Spleen (tissue), 11 donors: ENCODE results near the gene TDRD9. TPM values are rescaled to one million over a fixed set of nuclear protein-coding genes. Genes with fewer than 3 reads are reported as not detected.

Experiments used
- DNase-seq: peaks from one replicate; pipeline ENCODE4 v3.0.0-alpha.2; 2020
- H3K27ac ChIP-seq, 8 donors: fragments of 200-600 bp; sonication (generic) in 7 of 8; 1 replicate in 4 of 8; 2 replicates in 4 of 8; pipeline versions ENCODE4 v1.5.0 to v1.8.0; 2016 to 2021; ENCODE audit warnings: inconsistent platforms in 4 of 8, mild to moderate bottlenecking in 4 of 8, moderate library complexity in 1 of 8
- H3K27me3 ChIP-seq, 7 donors: fragments of 200-600 bp; sonication (generic) in 6 of 7; replicated peaks in 1 of 7; 1 replicate in 4 of 7; 2 replicates in 3 of 7; pipeline versions ENCODE4 v1.5.0 to v1.8.0; 2016 to 2021; ENCODE audit warnings: inconsistent platforms in 3 of 7, mild to moderate bottlenecking in 1 of 7
- H3K36me3 ChIP-seq, 6 donors: fragments of 200-600 bp; sonication (generic) in 5 of 6; 1 replicate in 4 of 6; 2 replicates in 2 of 6; pipeline versions ENCODE4 v1.5.0 to v1.8.0; 2016 to 2021; ENCODE audit warnings: inconsistent platforms in 2 of 6
- H3K4me1 ChIP-seq, 6 donors: fragments of 200-600 bp; sonication (generic) in 5 of 6; 1 replicate in 3 of 6; 2 replicates in 3 of 6; pipeline versions ENCODE4 v1.5.0 to v1.8.0; 2016 to 2021; ENCODE audit warnings: inconsistent platforms in 3 of 6
- H3K4me3 ChIP-seq, 8 donors: fragments of 200-600 bp; sonication (generic) in 7 of 8; 1 replicate in 4 of 8; 2 replicates in 4 of 8; pipeline versions ENCODE4 v1.5.0 to v1.8.0; 2016 to 2021; ENCODE audit warnings: inconsistent platforms in 4 of 8, mild to moderate bottlenecking in 4 of 8, moderate library complexity in 2 of 8
- H3K9me3 ChIP-seq, 8 donors: fragments of 200-600 bp; sonication (generic) in 7 of 8; 1 replicate in 4 of 8; 2 replicates in 4 of 8; pipeline versions ENCODE4 v1.5.0 to v1.8.0; 2016 to 2021; ENCODE audit warnings: inconsistent platforms in 4 of 8
- CTCF ChIP-seq, 11 experiments: fragments of 200-600 bp in 7 of 11; fragments of 450-650 bp in 4 of 11; sonication (generic) in 4 of 11; IDR thresholded peaks in 8 of 11; conservative IDR thresholded peaks in 3 of 11; 1 replicate in 7 of 11; 2 replicates in 4 of 11; pipeline versions ENCODE4 v1.4.0 to v1.8.0; 2016 to 2021; ENCODE audit warnings: antibody characterized with exemption in 11 of 11, inconsistent platforms in 4 of 11, mild to moderate bottlenecking in 1 of 11
- POLR2A ChIP-seq, 3 donors: fragments of 450-650 bp; IDR thresholded peaks; one replicate each; pipeline ENCODE4 v1.5.1; 2017; ENCODE audit warnings: antibody characterized with exemption in 3 of 3, mild to moderate bottlenecking in 1 of 3
- POLR2AphosphoS5 ChIP-seq, 3 donors: sonication (generic); formaldehyde crosslinking; IDR thresholded peaks; one replicate each; pipeline ENCODE4 v1.5.1; 2017; ENCODE audit warnings: antibody characterized with exemption in 3 of 3
- WGBS, 5 donors: extraction: QIAGEN DNeasy Blood & Tissue Kit in 3 of 5; methylation state at CpG; one replicate each; pipeline versions ENCODE4 v1.1.5 to v1.1.7; 2013 to 2018; 5-methylcytosine and 5-hydroxymethylcytosine counted together
- intact Hi-C: fragments of 100-400 bp; cut with DNase I; formaldehyde crosslinking; loops from one replicate; pipeline ENCODE4 v1.15.0; 2023; ENCODE audit warnings: low total_unique reads
- polyA plus RNA-seq, 3 donors: library from polyadenylated mRNA; stranded (reverse); fragments of 200-250 nt; gene quantifications; one replicate each; pipeline ENCODE4 v1.2.1, GENCODE V29; 2013
- total RNA-seq, 7 donors: library from RNA; depleted of rRNA in 3 of 7; stranded (reverse); fragments of >200 nt in 3 of 7; fragmentation: NEBNext Ultra II Directional in 4 of 7; extraction: Animal tissue kit (Norgen Biotek cat#: 25700) in 4 of 7; gene quantifications; one replicate each; pipeline versions ENCODE4 v1.1.0 to v1.2.1, GENCODE V29; 2016 to 2021
- donor health status: healthy with polysubstance abuse.
- donor health status: DM: no; HTN: no; CAD: no; lungs with moderate emphysema.
- donor health status: DM: no; HTN: no; CAD: no.
- donor health status: Bipolar disorder and iron deficiency.
- donor health status: healthy.
- donor health status: DM: no; HTN: no; CAD: no.
- donor health status: DM: yes; HTN: yes; CAD: no.

TDRD9 gene
- total and polyA plus RNA-seq, 10 donors = 0.70 to 18.7 (median 8.0) TPM

- Histone ChIP-seq H3K4me3 (no peak overlapping the region), H3K4me1 (no peaks in the 10 kb centered on the region), H3K27me3 (no peaks in the 10 kb centered on the region), H3K36me3 (peaks cover 0 to 28% (median 0%) of the 10 kb centered on the region in 6 donors), H3K9me3 (no peaks in the 10 kb centered on the region), H3K27ac (no peak overlapping the region)
- intact Hi-C loops = no loop called here
- no peak for DNase-seq
- WGBS, 5 donors = 88 to 97% (median 95%) methylated on average over 12 of the region's 12 CpGs
- TF ChIP-seq CTCF (IDR thresholded peaks at IDR 0.05 in 8 of 11, conservative IDR thresholded peaks at IDR 0.05 in 3 of 11) = no peak
- TF ChIP-seq POLR2AphosphoS5 (IDR thresholded peaks at IDR 0.05) = no peak
- TF ChIP-seq POLR2A (IDR thresholded peaks at IDR 0.05) = no peak
These were observed 78.9 kb downstream of the TDRD9 start for GRCh38 chr14:104007121-104007520.

GRCh38 chr14:104009297-104009696 is 81.0 kb downstream of the TDRD9 start:
- Histone ChIP-seq H3K4me1 (no peaks in the 10 kb centered on the region), H3K4me3 (no peak overlapping the region), H3K36me3 (peaks cover 0 to 28% (median 0%) of the 10 kb centered on the region in 6 donors), H3K9me3 (no peaks in the 10 kb centered on the region), H3K27me3 (no peaks in the 10 kb centered on the region), H3K27ac (no peak overlapping the region)
- no peak for DNase-seq
- TF ChIP-seq POLR2A (IDR thresholded peaks at IDR 0.05) (no peak), CTCF (IDR thresholded peaks at IDR 0.05 in 8 of 11, conservative IDR thresholded peaks at IDR 0.05 in 3 of 11) (no peak), POLR2AphosphoS5 (IDR thresholded peaks at IDR 0.05) (no peak)
- intact Hi-C loops = no loop called here
- WGBS, 5 donors = 85 to 100% (median 94%) methylated on average over 1 of the region's 1 CpG

GRCh38 chr14:104011824-104012517 is 83.7 kb downstream of the TDRD9 start:
- TF ChIP-seq CTCF (IDR thresholded peaks at IDR 0.05 in 8 of 11, conservative IDR thresholded peaks at IDR 0.05 in 3 of 11) (no peak), POLR2AphosphoS5 (IDR thresholded peaks at IDR 0.05) (no peak), POLR2A (IDR thresholded peaks at IDR 0.05) (no peak)
- Histone ChIP-seq H3K4me3 (no peak overlapping the region), H3K27ac (no peak overlapping the region), H3K36me3 (peaks cover 0 to 9% (median 0%) of the 10 kb centered on the region in 6 donors), H3K9me3 (no peaks in the 10 kb centered on the region), H3K4me1 (no peaks in the 10 kb centered on the region), H3K27me3 (no peaks in the 10 kb centered on the region)
- intact Hi-C loops = no loop called here
- 78 to 92% (median 89%) methylated on average over 3 of the region's 3 CpGs for WGBS, 5 donors
- DNase-seq = no peak

- TF ChIP-seq CTCF (IDR thresholded peaks at IDR 0.05 in 8 of 11, conservative IDR thresholded peaks at IDR 0.05 in 3 of 11) = no peak
- TF ChIP-seq POLR2AphosphoS5 (IDR thresholded peaks at IDR 0.05) = no peak
- no peak for TF ChIP-seq POLR2A (IDR thresholded peaks at IDR 0.05)
- DNase-seq = no peak
- Histone ChIP-seq H3K4me3 (no peak overlapping the region), H3K9me3 (no peaks in the 10 kb centered on the region), H3K36me3 (peaks cover 0 to 6% (median 0%) of the 10 kb centered on the region in 6 donors), H3K27me3 (peaks cover 0 to 7% (median 0%) of the 10 kb centered on the region in 7 donors), H3K4me1 (no peaks in the 10 kb centered on the region), H3K27ac (no peak overlapping the region)
- WGBS, 5 donors = 84 to 95% (median 90%) methylated on average over 5 of the region's 5 CpGs
- intact Hi-C loops = no loop called here
These were observed 86.5 kb downstream of the TDRD9 start for GRCh38 chr14:104014764-104015163.
